Thyroid gland (tissue), 4 donors: Measurements from ENCODE around the gene POU6F1. TPM values are rescaled to one million over a fixed set of nuclear protein-coding genes. Genes with fewer than 3 reads are reported as not detected.
"Not testable (repeated sequence)": the region's sequence is repeated elsewhere in the genome, so short reads cannot be mapped to it uniquely, and the experiment has no call there.

Experiments used
- DNase-seq, 2 donors: peaks; one replicate each; pipeline ENCODE4 v3.0.0-alpha.2; 2019
- H3K27ac ChIP-seq, 3 donors: fragments of 200-600 bp; sonication (generic); 1 replicate in 2 of 3; 2 replicates in 1 of 3; pipeline ENCODE4 v1.5.1; 2016 to 2019; ENCODE audit warnings: mild to moderate bottlenecking in 1 of 3, moderate library complexity in 1 of 3
- H3K27me3 ChIP-seq: fragments of 200-600 bp; sonication (generic); one replicate; pipeline ENCODE4 v1.5.1; 2019
- H3K36me3 ChIP-seq, 2 donors: fragments of 200-600 bp; sonication (generic); one replicate each; pipeline ENCODE4 v1.5.1; 2016 to 2019
- H3K4me1 ChIP-seq, 2 donors: fragments of 200-600 bp; sonication (generic); one replicate each; pipeline ENCODE4 v1.5.1; 2017 to 2019
- H3K4me3 ChIP-seq, 3 donors: fragments of 200-600 bp; sonication (generic); replicated peaks in 1 of 3; 1 replicate in 2 of 3; 2 replicates in 1 of 3; pipeline ENCODE4 v1.5.1; 2016; ENCODE audit warnings: mild to moderate bottlenecking in 1 of 3
- H3K9me3 ChIP-seq: fragments of 200-600 bp; sonication (generic); one replicate; pipeline ENCODE4 v1.5.1; 2017
- CTCF ChIP-seq, 6 experiments: fragments of 200-600 bp in 3 of 6; fragments of 450-650 bp in 3 of 6; sonication (generic) in 3 of 6; IDR thresholded peaks; one replicate each; pipeline ENCODE4 v1.5.1; 2016 to 2019; ENCODE audit warnings: antibody characterized with exemption in 6 of 6, mild to moderate bottlenecking in 2 of 6, inconsistent platforms in 1 of 6, moderate library complexity in 1 of 6
- POLR2A ChIP-seq, 2 donors: fragments of 450-650 bp; IDR thresholded peaks; one replicate each; pipeline ENCODE4 v1.6.1; 2017; ENCODE audit warnings: antibody characterized with exemption in 2 of 2, mild to moderate bottlenecking in 2 of 2, moderate library complexity in 1 of 2
- WGBS, 2 donors: methylation state at CpG; one replicate each; pipeline ENCODE4 v1.1.5; 2017; 5-methylcytosine and 5-hydroxymethylcytosine counted together
- intact Hi-C: fragments of 100-400 bp; cut with DNase I; formaldehyde crosslinking; loops from one replicate; pipeline ENCODE4 v1.15.1; 2023
- total RNA-seq, 4 donors: library from RNA; depleted of rRNA; stranded (reverse); fragments of >200 nt; gene quantifications; one replicate each; pipeline ENCODE4 v1.2.3, GENCODE V29; 2016

Gene POU6F1
- total RNA-seq, result 10 to 100 TPM; 13.8 to 16.6 (median 14.5) TPM

- WGBS, 2 donors, result 1 to 2% methylated on average over 11 to 25 of the region's 35 CpGs
- Histone ChIP-seq H3K36me3 (no peaks in the 10 kb centered on the region), H3K9me3 (no peaks in the 10 kb centered on the region), H3K4me1 (peaks cover 13 to 20% of the 10 kb centered on the region in 2 donors), H3K27me3 (no peaks in the 10 kb centered on the region), H3K27ac (peak within 1 kb of the TSS; percentile 94 to 99 (median 97)), H3K4me3 (peak within 1 kb of the TSS; percentile 10 to 79 (median 38))
- DNase-seq, result peak; percentile 75 to 78
- intact Hi-C loops, result no loop called here
- peak in 1 of 2 donors; percentile 38 for TF ChIP-seq POLR2A (IDR thresholded peaks at IDR 0.05)
- peak; percentile 39 to 74 (median 49) for TF ChIP-seq CTCF (IDR thresholded peaks at IDR 0.05)
These were observed at the start of gene POU6F1 for GRCh38 chr12:51217968-51218606. Gene POU6F1, minus strand, starts transcription at chr12:51218062. Its CDS starts 11,226 bp downstream, at chr12:51206836.

GRCh38 chr12:51265024-51265423 lies 47.2 kb upstream of the POU6F1 start:
- H3K9me3 ChIP-seq, result no peaks in the 10 kb centered on the region
- no peak overlapping the region for H3K4me3 ChIP-seq
- no peaks in the 10 kb centered on the region for H3K27me3 ChIP-seq
- H3K4me1 ChIP-seq, result peaks cover 3 to 8% of the 10 kb centered on the region in 2 donors
- TF ChIP-seq CTCF (IDR thresholded peaks at IDR 0.05) (no peak), POLR2A (IDR thresholded peaks at IDR 0.05) (no peak)
- no peak for DNase-seq
- no peak overlapping the region for H3K27ac ChIP-seq
- no peaks in the 10 kb centered on the region for H3K36me3 ChIP-seq
- intact Hi-C loops, result loop anchor here (5.0 kb wide), 2 partner anchors 77 to 267 kb away; no protein-coding TSS in a partner anchor

GRCh38 chr12:51264297-51264696 lies 46.4 kb upstream of the POU6F1 start:
- Histone ChIP-seq H3K36me3 (no peaks in the 10 kb centered on the region), H3K9me3 (no peaks in the 10 kb centered on the region), H3K27me3 (no peaks in the 10 kb centered on the region), H3K4me3 (no peak overlapping the region), H3K27ac (no peak overlapping the region), H3K4me1 (peaks cover 0 to 4% of the 10 kb centered on the region in 2 donors)
- intact Hi-C loops, result no loop called here
- no peak for DNase-seq
- TF ChIP-seq POLR2A (IDR thresholded peaks at IDR 0.05), result no peak
- no peak for TF ChIP-seq CTCF (IDR thresholded peaks at IDR 0.05)
- WGBS, 2 donors, result 94 to 100% methylated on average over 5 of the region's 5 CpGs

GRCh38 chr12:51263341-51263740 lies 45.5 kb upstream of the POU6F1 start:
- TF ChIP-seq POLR2A (IDR thresholded peaks at IDR 0.05), result no peak
- no peak for TF ChIP-seq CTCF (IDR thresholded peaks at IDR 0.05)
- intact Hi-C loops, result no loop called here
- WGBS, 2 donors, result 96 to 97% methylated on average over 3 of the region's 3 CpGs
- no peak overlapping the region for H3K27ac ChIP-seq
- no peaks in the 10 kb centered on the region for H3K27me3 ChIP-seq
- H3K9me3 ChIP-seq, result no peaks in the 10 kb centered on the region
- peaks cover 0 to 3% of the 10 kb centered on the region in 2 donors for H3K4me1 ChIP-seq
- H3K4me3 ChIP-seq, result no peak overlapping the region
- H3K36me3 ChIP-seq, result no peaks in the 10 kb centered on the region
- DNase-seq, result no peak

DNA sequence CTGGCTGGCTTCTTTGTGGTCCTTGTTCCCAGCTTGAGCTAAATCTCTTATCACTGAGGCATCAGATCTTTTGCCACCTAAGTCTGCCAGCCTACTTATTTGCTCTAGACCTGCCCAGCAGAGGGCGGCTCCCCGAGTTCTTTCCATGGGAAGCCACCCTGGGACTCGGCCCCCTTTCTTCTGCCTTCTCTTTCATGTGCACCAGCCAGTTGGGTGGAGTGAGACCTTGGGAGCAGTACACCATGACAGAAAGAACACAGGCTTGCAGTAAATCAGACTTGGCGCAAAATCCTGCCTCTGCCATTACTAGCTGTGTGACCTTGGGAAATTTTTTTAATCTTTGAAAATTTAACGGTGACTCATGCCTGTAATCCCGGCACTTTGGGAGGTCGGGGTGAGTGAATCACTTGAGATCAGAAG lies 44.9 kb upstream of the POU6F1 start:
- 32 to 41% methylated on average over 7 of the region's 7 CpGs for WGBS, 2 donors
- Histone ChIP-seq H3K27me3 (no peaks in the 10 kb centered on the region), H3K36me3 (no peaks in the 10 kb centered on the region), H3K9me3 (no peaks in the 10 kb centered on the region), H3K4me3 (no peak overlapping the region), H3K27ac (no peak overlapping the region), H3K4me1 (peaks cover 0 to 3% of the 10 kb centered on the region in 2 donors)
- TF ChIP-seq POLR2A (IDR thresholded peaks at IDR 0.05) (no peak), CTCF (IDR thresholded peaks at IDR 0.05) (peak in 4 of 6 experiments; percentile 20 to 53 (median 42))
- peak; percentile 78 to 79 for DNase-seq
- intact Hi-C loops, result no loop called here

- H3K9me3 ChIP-seq, H3K36me3 ChIP-seq, H3K27ac ChIP-seq, H3K27me3 ChIP-seq, intact Hi-C loops, H3K4me3 ChIP-seq, H3K4me1 ChIP-seq, DNase-seq: not testable (repeated sequence)
- WGBS, 2 donors, result 96 to 100% methylated on average over 1 of the region's 1 CpG
These were observed 41.7 kb upstream of the POU6F1 start for GRCh38 chr12:51259600-51259999.
